ENCODE results near the gene AGBL4. TPM values are rescaled to one million over a fixed set of nuclear protein-coding genes. Genes with fewer than 3 reads are reported as not detected.

Gene AGBL4
- total RNA-seq, 1 experiment from 2014 or later, result not detected

DNA sequence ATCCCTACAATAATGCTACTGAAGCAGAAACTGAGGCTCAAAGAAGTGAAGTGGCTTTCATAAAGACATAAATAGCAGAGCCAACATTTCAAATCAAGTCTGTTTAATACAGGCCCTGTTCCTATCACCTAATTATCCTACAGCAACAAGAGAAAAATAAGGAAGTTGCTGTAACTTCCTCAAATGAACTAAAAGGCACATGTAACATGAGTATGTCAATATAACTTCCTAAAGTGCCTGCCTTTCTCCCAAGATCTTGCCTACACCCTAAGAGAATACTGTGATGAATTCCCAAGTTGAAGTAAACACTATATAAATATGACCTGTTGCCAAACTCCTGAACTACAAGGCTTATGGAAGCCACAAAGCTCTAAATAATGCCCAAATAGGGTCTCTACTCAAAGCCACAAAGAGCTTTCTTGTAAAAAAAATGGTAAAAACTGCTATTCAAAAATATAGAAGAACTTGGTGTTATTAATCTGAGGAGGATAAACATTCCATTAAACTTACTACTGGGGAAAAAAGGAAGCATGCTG, 1255.7 kb downstream of the AGBL4 start:
- TF ChIP-seq RAD21 (IDR thresholded peaks at IDR 0.05; ENCODE audit: low read depth) (no peak), CBX3 (IDR thresholded peaks at IDR 0.05; ENCODE audit: low read depth) (no peak), JUND (IDR thresholded peaks at IDR 0.05) (no peak), FOSL1 (IDR thresholded peaks at IDR 0.05; ENCODE audit: low read depth) (no peak), ZNF274 (IDR thresholded peaks at IDR 0.05; ENCODE audit: low read depth, low read length) (no peak), EZH2 (IDR thresholded peaks at IDR 0.05) (no peak), CEBPB (IDR thresholded peaks at IDR 0.05; ENCODE audit: low read depth) (no peak), POLR2AphosphoS5 (IDR thresholded peaks at IDR 0.05; ENCODE audit: low read depth, low read length) (no peak), SRF (IDR thresholded peaks at IDR 0.05; ENCODE audit: low read depth) (no peak), TCF7L2 (IDR thresholded peaks at IDR 0.05; ENCODE audit: borderline replicate concordance, extremely low read depth, insufficient read depth, insufficient read length) (no peak), ELF1 (IDR thresholded peaks at IDR 0.05; ENCODE audit: borderline replicate concordance, low read depth) (no peak), EZH2phosphoT487 (IDR thresholded peaks at IDR 0.05; ENCODE audit: borderline replicate concordance) (no peak), POLR2A (IDR thresholded peaks at IDR 0.05; ENCODE audit: borderline replicate concordance, extremely low read depth, insufficient read depth, insufficient read length) (no peak)
- TF ChIP-seq, protein P1, sequence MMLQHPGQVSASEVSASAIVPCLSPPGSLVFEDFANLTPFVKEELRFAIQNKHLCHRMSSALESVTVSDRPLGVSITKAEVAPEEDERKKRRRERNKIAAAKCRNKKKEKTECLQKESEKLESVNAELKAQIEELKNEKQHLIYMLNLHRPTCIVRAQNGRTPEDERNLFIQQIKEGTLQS (IDR thresholded peaks at IDR 0.05), result no peak
- TF ChIP-seq, protein P2, sequence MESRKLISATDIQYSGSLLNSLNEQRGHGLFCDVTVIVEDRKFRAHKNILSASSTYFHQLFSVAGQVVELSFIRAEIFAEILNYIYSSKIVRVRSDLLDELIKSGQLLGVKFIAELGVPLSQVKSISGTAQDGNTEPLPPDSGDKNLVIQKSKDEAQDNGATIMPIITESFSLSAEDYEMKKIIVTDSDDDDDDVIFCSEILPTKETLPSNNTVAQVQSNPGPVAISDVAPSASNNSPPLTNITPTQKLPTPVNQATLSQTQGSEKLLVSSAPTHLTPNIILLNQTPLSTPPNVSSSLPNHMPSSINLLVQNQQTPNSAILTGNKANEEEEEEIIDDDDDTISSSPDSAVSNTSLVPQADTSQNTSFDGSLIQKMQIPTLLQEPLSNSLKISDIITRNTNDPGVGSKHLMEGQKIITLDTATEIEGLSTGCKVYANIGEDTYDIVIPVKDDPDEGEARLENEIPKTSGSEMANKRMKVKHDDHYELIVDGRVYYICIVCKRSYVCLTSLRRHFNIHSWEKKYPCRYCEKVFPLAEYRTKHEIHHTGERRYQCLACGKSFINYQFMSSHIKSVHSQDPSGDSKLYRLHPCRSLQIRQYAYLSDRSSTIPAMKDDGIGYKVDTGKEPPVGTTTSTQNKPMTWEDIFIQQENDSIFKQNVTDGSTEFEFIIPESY (IDR thresholded peaks at IDR 0.05; ENCODE audit: extremely low read depth, insufficient replicate concordance, low read length), result no peak
- TF ChIP-seq, protein P3, sequence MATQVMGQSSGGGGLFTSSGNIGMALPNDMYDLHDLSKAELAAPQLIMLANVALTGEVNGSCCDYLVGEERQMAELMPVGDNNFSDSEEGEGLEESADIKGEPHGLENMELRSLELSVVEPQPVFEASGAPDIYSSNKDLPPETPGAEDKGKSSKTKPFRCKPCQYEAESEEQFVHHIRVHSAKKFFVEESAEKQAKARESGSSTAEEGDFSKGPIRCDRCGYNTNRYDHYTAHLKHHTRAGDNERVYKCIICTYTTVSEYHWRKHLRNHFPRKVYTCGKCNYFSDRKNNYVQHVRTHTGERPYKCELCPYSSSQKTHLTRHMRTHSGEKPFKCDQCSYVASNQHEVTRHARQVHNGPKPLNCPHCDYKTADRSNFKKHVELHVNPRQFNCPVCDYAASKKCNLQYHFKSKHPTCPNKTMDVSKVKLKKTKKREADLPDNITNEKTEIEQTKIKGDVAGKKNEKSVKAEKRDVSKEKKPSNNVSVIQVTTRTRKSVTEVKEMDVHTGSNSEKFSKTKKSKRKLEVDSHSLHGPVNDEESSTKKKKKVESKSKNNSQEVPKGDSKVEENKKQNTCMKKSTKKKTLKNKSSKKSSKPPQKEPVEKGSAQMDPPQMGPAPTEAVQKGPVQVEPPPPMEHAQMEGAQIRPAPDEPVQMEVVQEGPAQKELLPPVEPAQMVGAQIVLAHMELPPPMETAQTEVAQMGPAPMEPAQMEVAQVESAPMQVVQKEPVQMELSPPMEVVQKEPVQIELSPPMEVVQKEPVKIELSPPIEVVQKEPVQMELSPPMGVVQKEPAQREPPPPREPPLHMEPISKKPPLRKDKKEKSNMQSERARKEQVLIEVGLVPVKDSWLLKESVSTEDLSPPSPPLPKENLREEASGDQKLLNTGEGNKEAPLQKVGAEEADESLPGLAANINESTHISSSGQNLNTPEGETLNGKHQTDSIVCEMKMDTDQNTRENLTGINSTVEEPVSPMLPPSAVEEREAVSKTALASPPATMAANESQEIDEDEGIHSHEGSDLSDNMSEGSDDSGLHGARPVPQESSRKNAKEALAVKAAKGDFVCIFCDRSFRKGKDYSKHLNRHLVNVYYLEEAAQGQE (IDR thresholded peaks at IDR 0.05; ENCODE audit: low read depth), result no peak
- TF ChIP-seq, protein P4, sequence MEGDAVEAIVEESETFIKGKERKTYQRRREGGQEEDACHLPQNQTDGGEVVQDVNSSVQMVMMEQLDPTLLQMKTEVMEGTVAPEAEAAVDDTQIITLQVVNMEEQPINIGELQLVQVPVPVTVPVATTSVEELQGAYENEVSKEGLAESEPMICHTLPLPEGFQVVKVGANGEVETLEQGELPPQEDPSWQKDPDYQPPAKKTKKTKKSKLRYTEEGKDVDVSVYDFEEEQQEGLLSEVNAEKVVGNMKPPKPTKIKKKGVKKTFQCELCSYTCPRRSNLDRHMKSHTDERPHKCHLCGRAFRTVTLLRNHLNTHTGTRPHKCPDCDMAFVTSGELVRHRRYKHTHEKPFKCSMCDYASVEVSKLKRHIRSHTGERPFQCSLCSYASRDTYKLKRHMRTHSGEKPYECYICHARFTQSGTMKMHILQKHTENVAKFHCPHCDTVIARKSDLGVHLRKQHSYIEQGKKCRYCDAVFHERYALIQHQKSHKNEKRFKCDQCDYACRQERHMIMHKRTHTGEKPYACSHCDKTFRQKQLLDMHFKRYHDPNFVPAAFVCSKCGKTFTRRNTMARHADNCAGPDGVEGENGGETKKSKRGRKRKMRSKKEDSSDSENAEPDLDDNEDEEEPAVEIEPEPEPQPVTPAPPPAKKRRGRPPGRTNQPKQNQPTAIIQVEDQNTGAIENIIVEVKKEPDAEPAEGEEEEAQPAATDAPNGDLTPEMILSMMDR (IDR thresholded peaks at IDR 0.05 in 2 of 3, conservative IDR thresholded peaks at IDR 0.05 in 1 of 3; ENCODE audit: borderline replicate concordance in 1 of 3, insufficient read depth in 1 of 3, low read depth in 2 of 3, low read length in 2 of 3), result no peak
- TF ChIP-seq, protein P5, sequence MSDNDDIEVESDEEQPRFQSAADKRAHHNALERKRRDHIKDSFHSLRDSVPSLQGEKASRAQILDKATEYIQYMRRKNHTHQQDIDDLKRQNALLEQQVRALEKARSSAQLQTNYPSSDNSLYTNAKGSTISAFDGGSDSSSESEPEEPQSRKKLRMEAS (IDR thresholded peaks at IDR 0.05), result no peak
- POLR2A ChIA-PET, result no interaction called here

More for the DNA sequence above, 1255.7 kb downstream of the AGBL4 start:
- RAD21 ChIA-PET (ENCODE audit: low non-redundant PET in 1 of 2, low total read pairs in 2 of 2, uncharacterized antibody in 2 of 2, unreplicated experiment in 2 of 2), result no interaction called here
- H4K20me1 ChIP-seq (ENCODE audit: insufficient read depth), result no peaks in the 10 kb centered on the region
- H3K79me2 ChIP-seq (ENCODE audit: insufficient read depth, low read length), result no peaks in the 10 kb centered on the region
- H3K9me2 ChIP-seq (ENCODE audit: insufficient read depth), result no peaks in the 10 kb centered on the region
- no peak for DNase-seq (ENCODE audit: low read depth, low spot score)
- intact Hi-C loops (cut with micrococcal nuclease), result no loop called here
- H2AFZ ChIP-seq (ENCODE audit: low read depth, low read length, poor library complexity, severe bottlenecking), result no peak overlapping the region
- CTCF ChIA-PET, result no interaction called here
- H3K4me2 ChIP-seq (ENCODE audit: low read length), result no peak overlapping the region
- no peaks in the 10 kb centered on the region for H3K36me3 ChIP-seq (ENCODE audit: control insufficient read depth in 1 of 2, insufficient read depth in 2 of 2, low read length in 2 of 2)
- no peaks in the 10 kb centered on the region for H3K9me3 ChIP-seq (ENCODE audit: control insufficient read depth in 1 of 2, insufficient read depth in 1 of 2, low read depth in 1 of 2, low read length in 2 of 2)
- no peak overlapping the region for H3K27ac ChIP-seq (ENCODE audit: low read depth, low read length)
- H3K27me3 ChIP-seq (ENCODE audit: insufficient read depth, low read length), result peaks cover 21% of the 10 kb centered on the region
- ATAC-seq, result no peak
- no peak overlapping the region for H3K4me3 ChIP-seq (replicated peaks in 1 of 2; ENCODE audit: low read depth in 1 of 2, low read length in 2 of 2)
- H3K9ac ChIP-seq (ENCODE audit: low read length), result no peak overlapping the region
- no TSS peak for BruUV-seq (replicated peaks)
- H3K4me1 ChIP-seq (ENCODE audit: control insufficient read depth in 1 of 2, insufficient read depth in 2 of 2, low read length in 2 of 2), result no peaks in the 10 kb centered on the region

Measured in HCT116 (cell line).